ENCODE measurements around the gene CHRNE.

Gene CHRNE

DNA sequence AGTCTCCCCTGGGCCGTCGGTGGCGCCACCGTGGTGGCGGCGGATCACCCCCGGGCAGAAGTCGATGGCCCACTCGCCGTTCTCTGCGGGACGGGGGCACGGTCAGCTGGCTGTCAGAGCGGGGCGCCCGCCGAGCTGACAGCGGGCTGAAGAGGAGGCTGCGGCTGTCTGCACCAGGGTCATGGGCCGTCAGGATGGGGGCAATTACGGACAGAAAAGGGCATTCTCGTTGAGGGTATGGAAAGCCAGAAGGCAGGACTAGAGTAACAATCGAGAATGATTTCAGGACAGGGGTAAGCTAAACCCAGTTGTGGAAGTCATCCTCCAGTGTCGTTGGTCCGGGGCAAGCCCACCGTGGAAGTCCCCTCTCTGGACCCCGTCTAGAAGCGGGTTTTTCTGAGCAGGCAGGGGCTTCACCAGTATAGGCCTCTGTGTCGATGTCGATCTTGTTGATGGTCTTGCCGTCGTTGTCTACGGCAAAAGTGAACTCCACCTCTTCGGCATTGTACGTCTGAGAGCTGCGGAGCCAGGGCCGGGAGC, 1.7 kb downstream of the CHRNE start:
- no peak overlapping the region for H3K4me3 ChIP-seq (ENCODE audit: low read depth, low read length)
- TF ChIP-seq, protein P1, sequence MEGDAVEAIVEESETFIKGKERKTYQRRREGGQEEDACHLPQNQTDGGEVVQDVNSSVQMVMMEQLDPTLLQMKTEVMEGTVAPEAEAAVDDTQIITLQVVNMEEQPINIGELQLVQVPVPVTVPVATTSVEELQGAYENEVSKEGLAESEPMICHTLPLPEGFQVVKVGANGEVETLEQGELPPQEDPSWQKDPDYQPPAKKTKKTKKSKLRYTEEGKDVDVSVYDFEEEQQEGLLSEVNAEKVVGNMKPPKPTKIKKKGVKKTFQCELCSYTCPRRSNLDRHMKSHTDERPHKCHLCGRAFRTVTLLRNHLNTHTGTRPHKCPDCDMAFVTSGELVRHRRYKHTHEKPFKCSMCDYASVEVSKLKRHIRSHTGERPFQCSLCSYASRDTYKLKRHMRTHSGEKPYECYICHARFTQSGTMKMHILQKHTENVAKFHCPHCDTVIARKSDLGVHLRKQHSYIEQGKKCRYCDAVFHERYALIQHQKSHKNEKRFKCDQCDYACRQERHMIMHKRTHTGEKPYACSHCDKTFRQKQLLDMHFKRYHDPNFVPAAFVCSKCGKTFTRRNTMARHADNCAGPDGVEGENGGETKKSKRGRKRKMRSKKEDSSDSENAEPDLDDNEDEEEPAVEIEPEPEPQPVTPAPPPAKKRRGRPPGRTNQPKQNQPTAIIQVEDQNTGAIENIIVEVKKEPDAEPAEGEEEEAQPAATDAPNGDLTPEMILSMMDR (IDR thresholded peaks at IDR 0.05; ENCODE audit: low read depth, low read length): no peak

DNA sequence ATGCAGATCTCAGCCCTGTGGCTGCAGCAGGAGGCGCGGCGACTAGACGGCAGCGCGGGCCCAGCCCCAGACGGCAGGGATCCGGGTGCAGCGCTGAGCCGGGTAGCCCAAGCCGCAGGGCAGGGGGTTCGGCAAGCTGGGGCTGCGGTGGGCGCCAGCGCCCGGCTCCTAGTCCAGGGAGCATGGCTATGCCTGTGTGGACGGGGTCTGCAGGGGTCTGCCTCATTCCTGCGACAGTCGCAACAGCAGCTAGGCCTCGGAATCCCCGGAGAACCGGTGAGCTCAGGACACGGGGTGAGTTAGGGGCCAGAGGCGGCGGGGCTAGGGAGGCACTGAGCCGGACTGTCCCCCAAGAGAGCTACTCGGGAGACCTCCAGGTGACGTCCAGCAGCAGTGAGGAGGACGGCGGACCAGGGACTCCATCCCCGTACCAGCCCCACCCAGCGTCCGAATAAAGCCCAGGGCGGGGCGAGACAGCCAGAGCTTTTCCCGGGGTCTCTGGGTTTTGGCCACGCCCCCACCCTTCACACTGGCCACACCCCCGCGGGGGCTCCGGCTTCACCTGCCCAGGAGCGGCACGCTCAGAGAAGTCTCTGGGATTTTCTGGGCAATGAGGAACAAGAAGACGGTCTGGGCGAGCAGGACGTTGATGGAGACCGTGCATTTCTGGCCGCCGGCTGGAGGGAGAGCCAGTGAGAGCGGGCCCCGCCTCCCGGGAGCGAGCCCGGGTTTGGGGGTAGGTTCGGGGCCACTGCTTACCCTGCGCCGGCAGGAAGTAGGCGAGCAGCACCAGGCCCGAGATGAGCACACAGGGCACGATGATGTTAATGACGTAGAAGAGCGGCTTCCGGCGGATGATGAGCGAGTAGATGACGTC, 2.4 kb downstream of the CHRNE start:
- TF ChIP-seq, protein P1 (IDR thresholded peaks at IDR 0.05; ENCODE audit: low read depth, low read length): no peak
- H3K4me3 ChIP-seq (ENCODE audit: low read depth, low read length): no peak overlapping the region

DNA sequence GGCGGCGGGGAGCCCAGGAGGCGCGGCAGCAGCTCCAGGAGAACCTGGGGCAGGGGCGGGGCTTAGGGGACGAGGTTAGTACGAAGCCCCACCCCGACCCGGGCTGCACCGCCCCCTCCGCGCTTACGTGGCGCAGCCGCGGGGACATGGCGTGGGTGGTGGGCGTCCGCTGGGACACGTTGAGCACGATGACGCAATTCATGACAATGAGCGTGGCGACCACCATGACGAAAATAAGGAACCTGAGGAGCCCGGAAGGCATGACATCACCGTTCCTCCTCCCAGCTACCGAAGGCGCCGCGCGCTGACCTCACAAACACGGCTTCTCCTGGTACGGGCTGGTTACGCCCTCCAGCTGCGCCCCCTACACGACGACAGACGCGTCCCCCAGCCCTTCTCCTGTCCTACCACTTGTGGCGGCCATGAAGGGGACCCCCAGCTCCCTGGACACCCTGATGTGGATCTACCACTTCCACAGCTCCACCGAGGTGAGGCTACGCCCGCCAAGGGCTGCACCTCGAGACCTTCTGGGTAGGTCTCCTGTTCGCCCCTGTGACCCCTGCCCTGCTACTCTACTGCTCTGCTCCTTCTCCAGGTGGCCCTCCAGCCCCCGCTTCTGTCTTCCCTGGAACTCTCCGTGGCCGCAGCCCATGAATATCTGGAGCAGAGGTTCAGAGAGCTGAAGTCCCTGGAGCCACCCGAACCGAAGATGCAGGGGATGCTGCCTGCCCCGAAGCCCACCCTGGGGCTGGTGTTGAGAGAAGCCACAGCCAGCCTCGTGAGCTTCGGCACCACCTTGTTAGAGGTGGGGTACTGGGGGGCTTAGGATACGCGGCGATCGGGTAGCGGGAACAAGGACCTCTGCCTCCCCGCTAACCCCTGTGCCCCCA, 3.3 kb downstream of the CHRNE start, which contains the start of gene C17orf107:
TSS of gene C17orf107 (plus strand) at position 196 of the 890 bp plus-strand sequence. CDS start at position 423, 227 bp downstream.
- TF ChIP-seq, protein P1 (IDR thresholded peaks at IDR 0.05; ENCODE audit: low read depth, low read length): no peak
- no peak within 1 kb of the TSS for H3K4me3 ChIP-seq (ENCODE audit: low read depth, low read length)

DNA sequence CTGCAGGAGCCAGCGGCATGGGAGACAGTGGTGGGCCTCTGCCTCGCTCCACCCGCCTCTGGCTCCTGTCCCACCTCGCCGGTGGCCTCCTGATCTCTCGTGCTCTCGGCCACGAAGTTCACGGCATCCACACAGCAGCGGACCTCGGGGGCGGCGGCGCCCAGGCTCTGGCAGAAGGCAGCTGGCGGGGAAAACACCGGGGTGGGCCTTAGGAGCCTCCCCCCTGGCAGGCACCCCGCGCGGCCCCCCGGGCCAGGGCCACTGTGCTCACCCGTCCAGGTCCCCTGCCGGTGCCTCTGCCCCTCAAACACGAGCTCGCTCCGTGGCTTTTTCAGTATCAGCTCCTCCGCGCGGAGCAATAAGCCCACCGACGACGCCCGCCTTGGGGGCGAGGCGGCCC, 4.0 kb downstream of the CHRNE start:
- no peak overlapping the region for H3K4me3 ChIP-seq (ENCODE audit: low read depth, low read length)
- TF ChIP-seq, protein P1 (IDR thresholded peaks at IDR 0.05; ENCODE audit: low read depth, low read length): no peak

DNA sequence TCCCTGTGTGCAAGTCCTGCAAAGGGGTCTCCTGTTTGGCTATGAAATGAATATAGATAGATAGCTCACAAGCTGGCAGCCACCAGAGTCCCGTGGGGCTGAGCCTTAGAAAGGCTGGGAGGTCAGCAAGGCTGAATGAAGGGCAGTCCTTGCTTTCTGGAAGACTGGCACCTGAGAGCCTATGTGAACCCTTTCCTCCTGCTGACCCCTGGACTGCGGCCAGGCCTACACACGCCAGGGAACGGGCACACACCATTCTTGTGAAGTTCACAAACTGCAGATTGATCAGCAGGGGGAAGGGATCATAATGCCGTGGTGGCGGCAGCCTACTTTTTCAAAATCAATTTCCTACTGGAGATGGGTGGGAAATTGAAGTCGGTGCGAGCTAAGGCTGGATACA, 4.5 kb downstream of the CHRNE start:
- TF ChIP-seq, protein P1 (IDR thresholded peaks at IDR 0.05; ENCODE audit: low read depth, low read length): no peak
- H3K4me3 ChIP-seq (ENCODE audit: low read depth, low read length): no peak overlapping the region

DNA sequence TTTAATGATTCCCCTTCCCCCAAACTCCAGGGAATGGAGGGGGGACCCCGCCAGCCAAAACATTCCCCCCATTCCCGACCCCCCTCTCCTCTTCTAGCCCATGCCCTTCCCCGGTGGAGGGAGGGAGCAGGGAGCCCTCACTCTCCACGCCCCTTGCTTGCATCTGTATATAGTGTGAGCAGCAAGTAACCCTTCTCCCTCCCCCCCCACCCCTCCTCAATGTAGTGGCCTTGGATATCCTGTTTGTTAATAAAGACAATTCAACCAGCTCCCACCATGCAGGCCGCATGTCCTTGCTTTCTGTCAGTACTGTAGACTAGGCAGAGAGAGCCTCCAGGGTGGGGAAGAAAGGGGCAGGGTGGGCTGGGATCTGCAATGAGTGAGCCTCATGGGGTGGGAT, 5.1 kb downstream of the CHRNE start:
- TF ChIP-seq, protein P1 (IDR thresholded peaks at IDR 0.05; ENCODE audit: low read depth, low read length): no peak
- no peak overlapping the region for H3K4me3 ChIP-seq (ENCODE audit: low read depth, low read length)
